ENCODE measurements around the gene CRAMP1.

CRAMP1 gene

GRCh38 chr16:1643521-1643920 is 31.4 kb downstream of the CRAMP1 start:
- ChIA-PET POLR2A (no interaction called here), CTCF (interaction anchor here (1.2 kb wide), 1 partner anchor 15 kb away, joined by 3 read pairs; no protein-coding TSS in a partner anchor)
- no peak for TF ChIP-seq CTCF (IDR thresholded peaks at IDR 0.05; ENCODE audit: insufficient read depth, low read length, missing control alignments)
- H3K4me3 ChIP-seq (ENCODE audit: low read depth, low read length), result no peak overlapping the region
- no peak for DNase-seq (ENCODE audit: low read depth, low spot score)

- ChIA-PET CTCF (no interaction called here), POLR2A (no interaction called here)
- TF ChIP-seq CTCF (IDR thresholded peaks at IDR 0.05; ENCODE audit: insufficient read depth, low read length, missing control alignments), result no peak
- DNase-seq (ENCODE audit: low read depth, low spot score), result no peak
- H3K4me3 ChIP-seq (ENCODE audit: low read depth, low read length), result no peak overlapping the region
Observed at GRCh38 chr16:1645914-1646525, 33.9 kb downstream of the CRAMP1 start.

GRCh38 chr16:1647856-1648255 is 35.7 kb downstream of the CRAMP1 start:
- no peak for DNase-seq (ENCODE audit: low read depth, low spot score)
- ChIA-PET POLR2A (no interaction called here), CTCF (interaction anchor here (1.1 kb wide), 1 partner anchor 59 kb away, joined by 3 read pairs; no protein-coding TSS in a partner anchor)
- no peak overlapping the region for H3K4me3 ChIP-seq (ENCODE audit: low read depth, low read length)
- no peak for TF ChIP-seq CTCF (IDR thresholded peaks at IDR 0.05; ENCODE audit: insufficient read depth, low read length, missing control alignments)

- DNase-seq (ENCODE audit: low read depth, low spot score), result no peak
- no peak for TF ChIP-seq CTCF (IDR thresholded peaks at IDR 0.05; ENCODE audit: insufficient read depth, low read length, missing control alignments)
- no peak overlapping the region for H3K4me3 ChIP-seq (ENCODE audit: low read depth, low read length)
- ChIA-PET CTCF (interaction anchor here (1.2 to 2.2 kb wide), 2 partner anchors 10 to 19 kb away, joined by 3 to 6 read pairs; no protein-coding TSS in a partner anchor), POLR2A (no interaction called here)
Observed at GRCh38 chr16:1650131-1650530, 38.0 kb downstream of the CRAMP1 start.

- DNase-seq (ENCODE audit: low read depth, low spot score), result no peak
- CTCF ChIA-PET, result interaction anchor here (2.2 kb wide), 1 partner anchor 9 kb away, joined by 6 read pairs; no protein-coding TSS in a partner anchor
- no peak for TF ChIP-seq CTCF (IDR thresholded peaks at IDR 0.05; ENCODE audit: insufficient read depth, low read length, missing control alignments)
- POLR2A ChIA-PET, result no interaction called here
- no peak overlapping the region for H3K4me3 ChIP-seq (ENCODE audit: low read depth, low read length)
Observed at GRCh38 chr16:1651094-1651973, 39.2 kb downstream of the CRAMP1 start.

- CTCF ChIA-PET, result interaction anchor here (1.2 kb wide), 1 partner anchor 54 kb away, joined by 3 read pairs; the partner anchor contains the start of gene MAPK8IP3
- DNase-seq (ENCODE audit: low read depth, low spot score), result no peak
- no peak overlapping the region for H3K4me3 ChIP-seq (ENCODE audit: low read depth, low read length)
- POLR2A ChIA-PET, result no interaction called here
- TF ChIP-seq CTCF (IDR thresholded peaks at IDR 0.05; ENCODE audit: insufficient read depth, low read length, missing control alignments), result no peak
Observed at GRCh38 chr16:1651974-1652312, 39.8 kb downstream of the CRAMP1 start.

Data from AG04449 (cell line).